DND-41 (cell line): ENCODE data around the gene NARF.

Experiments used
- ATAC-seq: fragments of 200-7000 bp; cut with Tn5 transposase; 3 replicates; pipeline ENCODE4 v1.9.1; 2021; ENCODE audit warnings: low read depth; ENCODE audit not compliant: insufficient read depth
- DNase-seq: peaks from one replicate; pipeline ENCODE4 v3.0.0-alpha.2; 2020
- H2AFZ ChIP-seq: 2 replicates; pipeline ENCODE4 v1.6.0; 2012; ENCODE audit warnings: low read depth, low read length
- H3K27ac ChIP-seq: 2 replicates; pipeline ENCODE4 v1.5.1; 2012; ENCODE audit warnings: low read length, inconsistent platforms
- H3K27me3 ChIP-seq: fragments of 200-600 bp; sonication (generic); 2 replicates; pipeline ENCODE4 v1.6.0; 2012; ENCODE audit warnings: low read length, mild to moderate bottlenecking, inconsistent platforms; ENCODE audit not compliant: insufficient read depth, poor library complexity
- H3K36me3 ChIP-seq: 2 replicates; pipeline ENCODE4 v1.5.1; 2012; ENCODE audit warnings: low read length, inconsistent platforms; ENCODE audit not compliant: insufficient read depth
- H3K4me1 ChIP-seq: 2 replicates; pipeline ENCODE4 v1.5.1; 2012; ENCODE audit warnings: mild to moderate bottlenecking, low read length; ENCODE audit not compliant: insufficient read depth
- H3K4me2 ChIP-seq: 2 replicates; pipeline ENCODE4 v1.6.0; 2012; ENCODE audit warnings: mild to moderate bottlenecking, moderate library complexity, low read length, inconsistent platforms; ENCODE audit not compliant: insufficient read depth
- H3K4me3 ChIP-seq, 2 experiments: fragments of 200-600 bp in 1 of 2; shearing (Covaris generic) in 1 of 2; 2 replicates each; pipeline ENCODE4 v1.5.1; 2012 to 2016; ENCODE audit warnings: inconsistent platforms in 2 of 2, low read length in 2 of 2, mild to moderate bottlenecking in 2 of 2, low read depth in 1 of 2, moderate library complexity in 1 of 2
- H3K79me2 ChIP-seq: 2 replicates; pipeline ENCODE4 v1.6.0; 2012; ENCODE audit warnings: low read length, inconsistent platforms; ENCODE audit not compliant: insufficient read depth
- H3K9ac ChIP-seq: 2 replicates; pipeline ENCODE4 v1.6.0; 2012; ENCODE audit warnings: low read depth, mild to moderate bottlenecking, inconsistent platforms, low read length, moderate library complexity
- H3K9me3 ChIP-seq: 2 replicates; pipeline ENCODE4 v1.5.1; 2012; ENCODE audit warnings: low read length, moderate library complexity, mild to moderate bottlenecking, inconsistent platforms; ENCODE audit not compliant: insufficient read depth, severe bottlenecking
- H4K20me1 ChIP-seq: 2 replicates; pipeline ENCODE4 v1.6.0; 2012; ENCODE audit warnings: low read length; ENCODE audit not compliant: insufficient read depth
- EZH2 ChIP-seq: IDR thresholded peaks from 3 replicates; pipeline ENCODE4 v1.6.1; 2012; ENCODE audit warnings: borderline replicate concordance, low read depth, mild to moderate bottlenecking, moderate library complexity, low read length, inconsistent platforms; ENCODE audit not compliant: severe bottlenecking
- TF ChIP-seq, protein P1 (sequence below): IDR thresholded peaks from 2 replicates; pipeline ENCODE4 v1.5.1; 2012; ENCODE audit warnings: borderline replicate concordance, low read length, moderate library complexity, mild to moderate bottlenecking; ENCODE audit not compliant: poor library complexity, severe bottlenecking; ENCODE audit errors: extremely low read depth

Gene NARF

DNA sequence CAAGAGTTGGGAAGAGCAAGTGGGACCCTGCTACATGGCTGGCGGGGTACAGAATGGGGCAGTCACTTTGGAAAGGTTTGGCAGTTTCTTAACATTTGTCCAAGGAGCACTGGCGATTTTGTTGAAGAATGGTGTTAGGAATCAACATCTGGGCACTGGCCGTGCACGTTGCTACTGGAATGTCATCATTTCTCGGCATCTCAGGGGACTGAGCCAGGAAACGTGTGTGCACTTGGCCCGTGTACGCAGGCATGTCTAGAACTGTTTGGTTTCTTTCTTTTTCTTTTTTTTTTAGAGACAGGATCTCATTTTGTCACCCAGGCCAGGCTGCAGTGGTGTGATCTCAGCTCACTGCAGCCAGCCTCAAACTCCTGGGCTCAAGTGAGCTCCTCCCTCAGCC is 43.7 kb downstream of the NARF start:
- Histone ChIP-seq H3K9ac (no peak overlapping the region), H3K4me1 (peaks cover 16% of the 10 kb centered on the region), H3K4me2 (no peak overlapping the region), H3K4me3 (no peak overlapping the region), H4K20me1 (no peaks in the 10 kb centered on the region), H3K27me3 (no peaks in the 10 kb centered on the region), H3K36me3 (no peaks in the 10 kb centered on the region), H3K9me3 (no peaks in the 10 kb centered on the region), H3K79me2 (peaks cover 3% of the 10 kb centered on the region; the same call in 1 of the 2 replicates), H2AFZ (no peak overlapping the region), H3K27ac (no peak overlapping the region)
- TF ChIP-seq EZH2, result no peak
- TF ChIP-seq, protein P1, sequence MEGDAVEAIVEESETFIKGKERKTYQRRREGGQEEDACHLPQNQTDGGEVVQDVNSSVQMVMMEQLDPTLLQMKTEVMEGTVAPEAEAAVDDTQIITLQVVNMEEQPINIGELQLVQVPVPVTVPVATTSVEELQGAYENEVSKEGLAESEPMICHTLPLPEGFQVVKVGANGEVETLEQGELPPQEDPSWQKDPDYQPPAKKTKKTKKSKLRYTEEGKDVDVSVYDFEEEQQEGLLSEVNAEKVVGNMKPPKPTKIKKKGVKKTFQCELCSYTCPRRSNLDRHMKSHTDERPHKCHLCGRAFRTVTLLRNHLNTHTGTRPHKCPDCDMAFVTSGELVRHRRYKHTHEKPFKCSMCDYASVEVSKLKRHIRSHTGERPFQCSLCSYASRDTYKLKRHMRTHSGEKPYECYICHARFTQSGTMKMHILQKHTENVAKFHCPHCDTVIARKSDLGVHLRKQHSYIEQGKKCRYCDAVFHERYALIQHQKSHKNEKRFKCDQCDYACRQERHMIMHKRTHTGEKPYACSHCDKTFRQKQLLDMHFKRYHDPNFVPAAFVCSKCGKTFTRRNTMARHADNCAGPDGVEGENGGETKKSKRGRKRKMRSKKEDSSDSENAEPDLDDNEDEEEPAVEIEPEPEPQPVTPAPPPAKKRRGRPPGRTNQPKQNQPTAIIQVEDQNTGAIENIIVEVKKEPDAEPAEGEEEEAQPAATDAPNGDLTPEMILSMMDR, result no peak
- no peak for ATAC-seq
- DNase-seq, result no peak

DNA sequence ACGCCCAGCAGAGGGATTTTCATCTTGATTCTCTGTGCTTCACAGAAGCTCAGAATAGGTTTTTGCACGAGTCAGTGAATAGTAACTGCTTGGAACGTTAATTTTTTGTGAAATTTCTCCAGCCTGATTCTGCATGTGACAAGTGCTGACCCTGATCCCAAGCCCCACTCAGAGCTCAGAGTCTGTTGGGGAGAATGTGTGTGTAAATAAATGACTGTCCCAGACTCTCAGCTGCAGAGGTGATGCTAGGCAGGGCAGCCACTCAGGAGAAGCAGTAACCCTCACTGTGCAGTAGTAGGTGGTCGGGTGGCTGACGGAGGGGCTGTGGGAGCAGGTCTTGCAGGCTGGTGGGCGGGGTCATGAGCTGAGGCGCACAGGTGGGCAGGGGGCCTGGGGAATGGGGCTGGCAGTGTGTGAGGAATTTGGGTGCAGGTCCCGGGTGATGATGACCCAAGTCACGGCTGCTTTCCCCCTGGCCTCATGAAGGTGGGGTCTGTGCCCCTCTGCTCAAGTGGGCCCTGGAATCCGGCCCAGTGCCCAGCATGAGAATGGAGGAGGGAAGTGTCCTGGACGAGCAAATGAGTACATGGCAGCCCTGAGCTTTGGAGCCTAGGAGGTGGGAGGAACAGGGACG is 44.7 kb downstream of the NARF start:
- Histone ChIP-seq H3K27me3 (no peaks in the 10 kb centered on the region), H3K27ac (no peak overlapping the region), H4K20me1 (no peaks in the 10 kb centered on the region), H2AFZ (no peak overlapping the region), H3K9me3 (no peaks in the 10 kb centered on the region), H3K79me2 (no peaks in the 10 kb centered on the region), H3K4me2 (no peak overlapping the region), H3K4me1 (peaks cover 8% of the 10 kb centered on the region), H3K9ac (no peak overlapping the region), H3K36me3 (no peaks in the 10 kb centered on the region), H3K4me3 (no peak overlapping the region)
- TF ChIP-seq, protein P1, result no peak
- TF ChIP-seq EZH2, result no peak
- DNase-seq, result no peak
- no peak for ATAC-seq

DNA sequence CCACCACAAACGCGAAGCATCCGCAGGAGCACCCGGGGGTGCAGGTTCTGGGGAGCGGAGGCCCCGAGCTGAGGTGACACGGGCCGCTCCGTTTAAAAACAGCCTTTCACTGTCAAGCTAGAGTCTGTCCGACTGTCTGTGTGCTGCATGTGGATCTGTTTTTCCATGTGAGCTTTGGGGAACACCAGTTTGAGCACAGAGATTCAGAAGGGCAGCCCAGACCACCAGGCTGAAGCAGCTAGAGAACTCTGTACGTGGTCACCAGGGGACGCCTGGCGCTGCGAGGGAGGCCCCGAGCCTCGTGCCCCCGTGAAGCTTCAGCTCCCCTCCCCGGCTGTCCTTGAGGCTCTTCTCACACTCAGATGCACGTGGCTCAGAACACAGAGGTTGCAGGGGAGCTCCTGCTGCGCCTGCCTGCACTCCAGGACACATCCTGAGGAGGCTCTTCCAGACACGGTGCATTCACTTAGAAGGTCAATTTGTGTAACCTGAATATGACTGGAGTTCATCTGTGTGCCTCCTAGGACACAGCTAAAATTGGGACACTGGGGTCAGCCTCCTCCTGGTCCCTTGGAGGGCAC is 45.3 kb downstream of the NARF start:
- TF ChIP-seq, protein P1, result no peak
- TF ChIP-seq EZH2, result no peak
- Histone ChIP-seq H3K4me2 (no peak overlapping the region), H3K4me3 (no peak overlapping the region), H3K4me1 (peaks cover 3% of the 10 kb centered on the region; the same call in 1 of the 2 replicates), H3K36me3 (no peaks in the 10 kb centered on the region), H3K79me2 (no peaks in the 10 kb centered on the region), H4K20me1 (no peaks in the 10 kb centered on the region), H3K9me3 (no peaks in the 10 kb centered on the region), H3K27me3 (no peaks in the 10 kb centered on the region), H2AFZ (no peak overlapping the region), H3K9ac (no peak overlapping the region), H3K27ac (no peak overlapping the region)
- DNase-seq (no peak), ATAC-seq (no peak)
